ENCODE data around the gene SPRY4. TPM values are rescaled to one million over a fixed set of nuclear protein-coding genes. Genes with fewer than 3 reads are reported as not detected.

SPRY4 gene
- total RNA-seq, 1 experiment from 2014 or later = 7.7 TPM

DNA sequence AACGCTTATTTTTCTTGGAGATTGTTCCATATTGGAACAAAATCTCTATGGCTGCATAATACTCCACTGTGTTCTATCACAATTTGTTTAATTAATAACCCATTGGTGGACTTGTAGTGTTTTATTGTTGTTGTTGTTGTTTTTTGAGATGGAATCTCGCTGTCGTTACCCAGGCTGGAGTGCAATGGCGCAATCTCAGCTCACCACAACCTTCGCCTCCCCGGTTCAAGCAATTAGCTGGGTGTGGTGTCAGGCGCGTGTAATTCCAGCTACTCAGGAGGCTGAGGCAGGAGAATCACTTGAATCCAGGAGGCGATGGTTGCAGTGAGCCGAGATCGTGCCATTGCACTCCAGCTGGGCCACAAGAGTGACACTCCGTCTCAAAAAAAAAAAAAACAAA lies 38.7 kb downstream of the SPRY4 start:
- no peaks in the 10 kb centered on the region for H3K27me3 ChIP-seq (replicated peaks; ENCODE audit: control insufficient read depth, insufficient read depth, low read length)
- TF ChIP-seq, protein P1, sequence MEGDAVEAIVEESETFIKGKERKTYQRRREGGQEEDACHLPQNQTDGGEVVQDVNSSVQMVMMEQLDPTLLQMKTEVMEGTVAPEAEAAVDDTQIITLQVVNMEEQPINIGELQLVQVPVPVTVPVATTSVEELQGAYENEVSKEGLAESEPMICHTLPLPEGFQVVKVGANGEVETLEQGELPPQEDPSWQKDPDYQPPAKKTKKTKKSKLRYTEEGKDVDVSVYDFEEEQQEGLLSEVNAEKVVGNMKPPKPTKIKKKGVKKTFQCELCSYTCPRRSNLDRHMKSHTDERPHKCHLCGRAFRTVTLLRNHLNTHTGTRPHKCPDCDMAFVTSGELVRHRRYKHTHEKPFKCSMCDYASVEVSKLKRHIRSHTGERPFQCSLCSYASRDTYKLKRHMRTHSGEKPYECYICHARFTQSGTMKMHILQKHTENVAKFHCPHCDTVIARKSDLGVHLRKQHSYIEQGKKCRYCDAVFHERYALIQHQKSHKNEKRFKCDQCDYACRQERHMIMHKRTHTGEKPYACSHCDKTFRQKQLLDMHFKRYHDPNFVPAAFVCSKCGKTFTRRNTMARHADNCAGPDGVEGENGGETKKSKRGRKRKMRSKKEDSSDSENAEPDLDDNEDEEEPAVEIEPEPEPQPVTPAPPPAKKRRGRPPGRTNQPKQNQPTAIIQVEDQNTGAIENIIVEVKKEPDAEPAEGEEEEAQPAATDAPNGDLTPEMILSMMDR (IDR thresholded peaks at IDR 0.05; ENCODE audit: insufficient read depth in 1 of 2, low read depth in 1 of 2, low read length in 1 of 2, severe bottlenecking in 1 of 2, unreplicated experiment in 1 of 2) = no peak
- H3K9me3 Mint-ChIP-seq (ENCODE audit: unreplicated experiment) = no peaks in the 10 kb centered on the region
- ChIA-PET POLR2A (no interaction called here), CTCF (interaction anchor here (0.6 kb wide), 1 partner anchor 39 kb away, joined by 3 read pairs; no protein-coding TSS in a partner anchor)
- H3K36me3 ChIP-seq (ENCODE audit: control insufficient read depth, insufficient read depth, low read length) = no peaks in the 10 kb centered on the region
- no peaks in the 10 kb centered on the region for H3K4me1 ChIP-seq
- no peak overlapping the region for H3K4me3 ChIP-seq (ENCODE audit: low read depth, low read length)
- no peak for DNase-seq
- H3K27ac Mint-ChIP-seq (ENCODE audit: unreplicated experiment) = no peak overlapping the region
- intact Hi-C loops (cut with micrococcal nuclease; ENCODE audit: unreplicated experiment) = no loop called here
- BruUV-seq (replicated peaks) = no TSS peak
- no peaks in the 10 kb centered on the region for H3K9me3 ChIP-seq
- H3K4me1 Mint-ChIP-seq (ENCODE audit: low read depth, unreplicated experiment) = peaks cover 7% of the 10 kb centered on the region
- peaks cover 6% of the 10 kb centered on the region for H3K36me3 Mint-ChIP-seq (ENCODE audit: insufficient read depth, unreplicated experiment)
- H3K27me3 Mint-ChIP-seq (ENCODE audit: insufficient read depth, unreplicated experiment) = no peaks in the 10 kb centered on the region
- H3K4me3 Mint-ChIP-seq (ENCODE audit: unreplicated experiment) = no peak overlapping the region

DNA sequence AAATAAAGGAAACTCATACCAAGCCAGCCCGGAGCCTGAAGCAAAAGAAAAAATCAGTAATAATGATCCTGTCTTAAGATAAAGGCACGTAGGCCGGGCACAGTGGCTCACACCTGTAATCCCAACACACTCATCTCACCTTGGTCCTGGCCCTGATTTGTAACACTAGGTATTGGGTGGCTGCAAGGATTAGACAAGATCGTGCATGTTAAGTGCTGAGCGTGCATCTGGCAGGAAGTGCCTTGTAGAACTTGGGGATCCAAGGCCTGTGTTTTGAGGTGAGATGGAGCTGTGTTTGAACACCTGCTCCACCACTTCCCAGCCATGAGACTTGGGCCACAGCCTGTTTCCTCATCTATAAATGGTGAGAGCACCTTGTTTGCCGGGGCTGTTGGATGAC lies 41.5 kb downstream of the SPRY4 start:
- Histone ChIP-seq H3K4me3 (ENCODE audit: low read depth, low read length) (no peak overlapping the region), H3K9me3 (no peaks in the 10 kb centered on the region), H3K36me3 (ENCODE audit: control insufficient read depth, insufficient read depth, low read length) (no peaks in the 10 kb centered on the region), H3K4me1 (peaks cover 12% of the 10 kb centered on the region), H3K27me3 (replicated peaks; ENCODE audit: control insufficient read depth, insufficient read depth, low read length) (no peaks in the 10 kb centered on the region)
- Mint-ChIP-seq H3K27ac (ENCODE audit: unreplicated experiment) (no peak overlapping the region), H3K4me3 (ENCODE audit: unreplicated experiment) (no peak overlapping the region), H3K27me3 (ENCODE audit: insufficient read depth, unreplicated experiment) (no peaks in the 10 kb centered on the region), H3K4me1 (ENCODE audit: low read depth, unreplicated experiment) (peaks cover 25% of the 10 kb centered on the region), H3K9me3 (ENCODE audit: unreplicated experiment) (no peaks in the 10 kb centered on the region), H3K36me3 (ENCODE audit: insufficient read depth, unreplicated experiment) (peaks cover 6% of the 10 kb centered on the region)
- intact Hi-C loops (cut with micrococcal nuclease; ENCODE audit: unreplicated experiment) = no loop called here
- TF ChIP-seq, protein P1 (IDR thresholded peaks at IDR 0.05; ENCODE audit: insufficient read depth in 1 of 2, low read depth in 1 of 2, low read length in 1 of 2, severe bottlenecking in 1 of 2, unreplicated experiment in 1 of 2) = no peak
- ChIA-PET POLR2A (no interaction called here), CTCF (no interaction called here)
- DNase-seq = no peak
- BruUV-seq (replicated peaks) = no TSS peak

DNA sequence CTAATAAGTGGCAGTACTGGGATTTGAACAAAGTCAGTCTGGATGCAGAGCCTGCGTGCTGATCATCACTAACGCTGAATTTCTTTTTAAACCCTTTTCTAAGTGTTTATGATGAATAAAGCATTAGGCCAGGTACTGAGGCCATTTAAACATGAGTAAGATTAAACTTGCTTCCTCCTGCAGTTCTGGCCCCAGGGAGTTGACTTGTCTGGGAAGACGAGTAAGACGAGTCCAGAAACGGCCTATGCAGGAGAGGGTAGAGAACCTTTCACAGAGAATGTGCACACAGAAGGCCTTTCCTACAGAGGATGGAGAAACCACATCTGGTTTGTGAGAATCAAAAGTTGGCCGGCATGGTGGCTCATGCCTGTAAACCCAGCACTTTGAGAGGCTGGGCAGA lies 42.9 kb downstream of the SPRY4 start:
- Histone ChIP-seq H3K4me1 (peaks cover 23% of the 10 kb centered on the region), H3K27me3 (replicated peaks; ENCODE audit: control insufficient read depth, insufficient read depth, low read length) (no peaks in the 10 kb centered on the region), H3K36me3 (ENCODE audit: control insufficient read depth, insufficient read depth, low read length) (no peaks in the 10 kb centered on the region), H3K9me3 (no peaks in the 10 kb centered on the region), H3K4me3 (ENCODE audit: low read depth, low read length) (no peak overlapping the region)
- BruUV-seq (replicated peaks) = no TSS peak
- intact Hi-C loops (cut with micrococcal nuclease; ENCODE audit: unreplicated experiment) = no loop called here
- ChIA-PET POLR2A (no interaction called here), CTCF (no interaction called here)
- Mint-ChIP-seq H3K27ac (ENCODE audit: unreplicated experiment) (no peak overlapping the region), H3K36me3 (ENCODE audit: insufficient read depth, unreplicated experiment) (peaks cover under 1% of the 10 kb centered on the region), H3K27me3 (ENCODE audit: insufficient read depth, unreplicated experiment) (no peaks in the 10 kb centered on the region), H3K4me3 (ENCODE audit: unreplicated experiment) (no peak overlapping the region), H3K9me3 (ENCODE audit: unreplicated experiment) (no peaks in the 10 kb centered on the region), H3K4me1 (ENCODE audit: low read depth, unreplicated experiment) (peaks cover 18% of the 10 kb centered on the region)
- TF ChIP-seq, protein P1 (IDR thresholded peaks at IDR 0.05; ENCODE audit: insufficient read depth in 1 of 2, low read depth in 1 of 2, low read length in 1 of 2, severe bottlenecking in 1 of 2, unreplicated experiment in 1 of 2) = no peak
- no peak for DNase-seq
